HepG2 (cell line): ENCODE results near the gene CHKB. TPM values are rescaled to one million over a fixed set of nuclear protein-coding genes. Genes with fewer than 3 reads are reported as not detected.
A peak's percentile ranks its signal among the peaks of the same experiment; 100 is the strongest.

Experiments used
- ATAC-seq: fragments of 200-7000 bp; cut with Tn5 transposase; 3 replicates; pipeline ENCODE4 v1.9.1; 2020; ENCODE audit warnings: mild to moderate bottlenecking, moderate library complexity
- BruUV-seq: library from RNA; stranded (reverse); fragments of 400-500 nt; replicated peaks from 2 replicates; lab custom pipeline; 2021; lab: Mats Ljungman, UMichigan
- CTCF ChIA-PET: fragments of 300-600 bp; formaldehyde crosslinking; extraction: SDS; loops from one replicate; lab custom pipeline; 2021; ENCODE audit warnings: low total read pairs, inconsistent platforms, low intra/inter-chr PET ratio; lab: Yijun Ruan, JAX
- POLR2A ChIA-PET: fragments of 350-600 bp; sonication (Branson Sonifier 250); formaldehyde crosslinking; loops from one replicate; lab custom pipeline; 2020; ENCODE audit warnings: antibody characterized with exemption, inconsistent platforms; lab: Yijun Ruan, JAX
- DNase-seq: peaks from one replicate; pipeline ENCODE4 v3.0.0-alpha.2; 2015; ENCODE audit warnings: low spot score
- FAIRE-seq: peaks from 3 replicates; lab custom pipeline; 2011; peaks lifted over from hg19 to GRCh38; lab: Jason Lieb, UNC
- H2AFZ ChIP-seq: one replicate; pipeline ENCODE4 v1.6.1; 2011; ENCODE audit warnings: low read length, inconsistent platforms
- H3K27ac ChIP-seq: fragments of 300-600 bp; 3 replicates; pipeline ENCODE4 v1.8.0; 2011; ENCODE audit warnings: mixed run types, mild to moderate bottlenecking, mixed read lengths, low read length, inconsistent platforms; ENCODE audit not compliant: insufficient read depth; ENCODE audit errors: extremely low read length
- H3K27me3 ChIP-seq, 2 experiments: fragments of 200-600 bp in 1 of 2; 2 replicates in 1 of 2; 3 replicates in 1 of 2; pipeline versions ENCODE4 v1.6.0 to v1.8.0; 2011; ENCODE audit warnings: low read length in 2 of 2, mild to moderate bottlenecking in 2 of 2, moderate library complexity in 2 of 2, inconsistent platforms in 1 of 2; ENCODE audit not compliant: insufficient read depth in 2 of 2, control insufficient read depth in 1 of 2
- H3K36me3 ChIP-seq, 2 experiments: fragments of 200-600 bp in 1 of 2; replicated peaks in 1 of 2; 2 replicates in 1 of 2; 3 replicates in 1 of 2; pipeline versions ENCODE4 v1.5.1 to v1.8.0; 2011; ENCODE audit warnings: low read length in 2 of 2, inconsistent platforms in 1 of 2; ENCODE audit not compliant: insufficient read depth in 2 of 2, control insufficient read depth in 1 of 2
- H3K4me1 ChIP-seq: 2 replicates; pipeline ENCODE4 v1.5.1; 2012; ENCODE audit warnings: low read length, inconsistent platforms; ENCODE audit not compliant: insufficient read depth
- H3K4me2 ChIP-seq: 2 replicates; pipeline ENCODE4 v1.6.0; 2011; ENCODE audit warnings: low read depth, low read length, inconsistent platforms
- H3K4me3 ChIP-seq, 3 experiments: fragments of 200-600 bp in 1 of 3; sonication (generic), shearing (Covaris generic) in 1 of 3; replicated peaks in 1 of 3; 2 replicates each; pipeline ENCODE4 v1.5.1; 2011 to 2016; ENCODE audit warnings: low read length in 3 of 3, inconsistent platforms in 2 of 3, low read depth in 2 of 3, mild to moderate bottlenecking in 2 of 3, control low read depth in 1 of 3, mixed read lengths in 1 of 3; ENCODE audit not compliant: insufficient read depth in 1 of 3
- H3K79me2 ChIP-seq: one replicate; pipeline ENCODE4 v1.6.1; 2011; ENCODE audit warnings: low read length, inconsistent platforms; ENCODE audit not compliant: insufficient read depth
- H3K9ac ChIP-seq: 2 replicates; pipeline ENCODE4 v1.6.0; 2011; ENCODE audit warnings: mild to moderate bottlenecking, low read depth, low read length, inconsistent platforms; ENCODE audit not compliant: insufficient read depth
- H3K9me3 ChIP-seq: 2 replicates; pipeline ENCODE4 v1.5.1; 2012; ENCODE audit warnings: mild to moderate bottlenecking, low read length
- H4K20me1 ChIP-seq: 2 replicates; pipeline ENCODE4 v1.6.0; 2011; ENCODE audit warnings: inconsistent platforms, mild to moderate bottlenecking, low read length, moderate library complexity; ENCODE audit not compliant: insufficient read depth
- ATM ChIP-seq: fragments of 450-650 bp; IDR thresholded peaks from 2 replicates; pipeline ENCODE4 v1.7.1; 2017; ENCODE audit warnings: mild to moderate bottlenecking, borderline replicate concordance
- ATRX ChIP-seq: sonication (generic); formaldehyde crosslinking; IDR thresholded peaks from 2 replicates; pipeline ENCODE4 v1.4.0; 2020; ENCODE audit warnings: missing genetic modification reagents, borderline replicate concordance
- BATF2 ChIP-seq: sonication (generic); formaldehyde crosslinking; IDR thresholded peaks from 2 replicates; pipeline ENCODE4 v1.8.0; 2022; ENCODE audit warnings: mild to moderate bottlenecking, missing genetic modification reagents, moderate library complexity
- BORCS8-MEF2B ChIP-seq: sonication (generic); formaldehyde crosslinking; IDR thresholded peaks from 2 replicates; pipeline ENCODE4 v1.8.0; 2022; ENCODE audit warnings: mild to moderate bottlenecking, missing genetic modification reagents
- CENPBD1 ChIP-seq: sonication (generic); formaldehyde crosslinking; IDR thresholded peaks from 2 replicates; pipeline ENCODE4 v1.8.0; 2022; ENCODE audit warnings: missing genetic modification reagents, low read depth, mild to moderate bottlenecking, borderline replicate concordance
- E2F1 ChIP-seq: sonication (generic); formaldehyde crosslinking; IDR thresholded peaks from 2 replicates; pipeline ENCODE4 v1.5.0; 2020; ENCODE audit warnings: missing genetic modification reagents
- HMGA1 ChIP-seq: sonication (generic); formaldehyde crosslinking; conservative IDR thresholded peaks from 2 replicates; pipeline ENCODE4 v1.4.0; 2020; ENCODE audit warnings: missing genetic modification reagents
- KDM1A ChIP-seq: IDR thresholded peaks from 2 replicates; pipeline ENCODE4 v1.6.1; 2016; ENCODE audit warnings: missing compliant biosample characterization
- MAFG ChIP-seq: sonication (generic); formaldehyde crosslinking; IDR thresholded peaks from 2 replicates; pipeline ENCODE4 v1.5.1; 2020; ENCODE audit warnings: mild to moderate bottlenecking, missing genetic modification reagents
- MBD4 ChIP-seq: IDR thresholded peaks from 2 replicates; pipeline ENCODE4 v1.6.1; 2012; ENCODE audit warnings: low read length, inconsistent platforms, borderline replicate concordance
- POLR2AphosphoS2 ChIP-seq: IDR thresholded peaks from 2 replicates; pipeline ENCODE4 v1.6.1; 2011; ENCODE audit warnings: low read depth, low read length, improper control_type of control experiment
- SP2 ChIP-seq: sonication (generic); formaldehyde crosslinking; IDR thresholded peaks from 2 replicates; pipeline ENCODE4 v1.5.1; 2020; ENCODE audit warnings: mild to moderate bottlenecking, missing genetic modification reagents
- TFDP2 ChIP-seq: sonication (generic); formaldehyde crosslinking; IDR thresholded peaks from 2 replicates; pipeline ENCODE4 v1.4.0; 2020; ENCODE audit warnings: missing genetic modification reagents
- TFE3 ChIP-seq: IDR thresholded peaks from 2 replicates; pipeline ENCODE4 v1.6.1; 2016
- TOE1 ChIP-seq: sonication (generic); formaldehyde crosslinking; IDR thresholded peaks from 2 replicates; pipeline ENCODE4 v1.4.0; 2020; ENCODE audit warnings: mild to moderate bottlenecking, missing genetic modification reagents
- ZNF138 ChIP-seq: sonication (generic); formaldehyde crosslinking; IDR thresholded peaks from 2 replicates; pipeline ENCODE4 v1.5.0; 2020; ENCODE audit warnings: mild to moderate bottlenecking, low read depth, missing genetic modification reagents
- ZNF431 ChIP-seq: sonication (generic); formaldehyde crosslinking; IDR thresholded peaks from 2 replicates; pipeline ENCODE4 v1.9.0; 2022; ENCODE audit warnings: missing genetic modification reagents, low read depth, mild to moderate bottlenecking, borderline replicate concordance
- ZNF7 ChIP-seq: IDR thresholded peaks from 2 replicates; pipeline ENCODE4 v1.6.1; 2016; ENCODE audit warnings: missing biosample characterization, missing genetic modification reagents
- ZSCAN21 ChIP-seq: sonication (generic); formaldehyde crosslinking; IDR thresholded peaks from 2 replicates; pipeline ENCODE4 v1.8.0; 2022; ENCODE audit warnings: mild to moderate bottlenecking, missing genetic modification reagents, moderate library complexity, borderline replicate concordance
- ZSCAN31 ChIP-seq: sonication (generic); formaldehyde crosslinking; IDR thresholded peaks from 2 replicates; pipeline ENCODE4 v1.5.0; 2020; ENCODE audit warnings: low read depth, mild to moderate bottlenecking, missing genetic modification reagents
- WGBS: methylation state at CpG from one replicate; pipeline ENCODE4 v1.1.6; 2017; ENCODE audit warnings: low lambda C conversion rate; 5-methylcytosine and 5-hydroxymethylcytosine counted together
- in situ Hi-C: cut with HindIII; loops from 2 replicates; pipeline ENCODE4 v1.10.0; 2017; ENCODE audit warnings: low pct_unique_long_range_greater_than_20kb; ENCODE audit not compliant: extremely low pct_ligation_motif_present
- intact Hi-C: fragments of 100-400 bp; cut with micrococcal nuclease; formaldehyde crosslinking; loops from one replicate; pipeline ENCODE4 v1.10.0; 2022; ENCODE audit not compliant: unreplicated experiment
- polyA plus RNA-seq, 8 experiments: library from polyadenylated mRNA; depleted of rRNA in 3 of 8; stranded (reverse) in 7 of 8; unstranded in 1 of 8; fragments of >200 nt; fragmentation: Illumina TruSeq in 4 of 8; extraction: Trizol in 4 of 8; gene quantifications; 2 replicates each; pipeline versions ENCODE4 v1.2.1 to v1.2.3, GENCODE V29; 2011 to 2016; ENCODE audit warnings: low read depth in 4 of 8, missing spikeins in 1 of 8, mixed read lengths in 1 of 8; ENCODE audit not compliant: insufficient read depth in 1 of 8
- total RNA-seq, 5 experiments: library from RNA; depleted of rRNA; stranded (reverse); fragments of >200 nt; fragmentation: Illumina TruSeq; extraction: Trizol; gene quantifications; 2 replicates each; pipeline ENCODE4 v1.2.3, GENCODE V29; 2016; ENCODE audit warnings: low read depth in 1 of 5

Gene CHKB
- total and polyA plus RNA-seq, 2 of the 13 experiments (the other 11 are each of a cell fraction or from before 2014, with no cell fraction given), result 24.5 to 42.7 TPM

GRCh38 chr22:50530877-50531545 is 51.6 kb downstream of the CHKB start:
- H3K27ac ChIP-seq, result peak overlapping the region; percentile 74
- H3K9me3 ChIP-seq, result no peaks in the 10 kb centered on the region
- peak overlapping the region; percentile 73 for H3K9ac ChIP-seq
- ATAC-seq (peak; percentile 32), DNase-seq (peak; percentile 47), FAIRE-seq (no peak)
- no peak overlapping the region for H2AFZ ChIP-seq
- H3K4me3 ChIP-seq, result peak overlapping the region; percentile 58 to 83 (median 74)
- no TSS peak for BruUV-seq
- peaks cover 2% of the 10 kb centered on the region for H3K79me2 ChIP-seq
- ChIA-PET CTCF (no interaction called here), POLR2A (interaction anchor here (0.9 to 5.9 kb wide), 4 partner anchors 8 to 32 kb away, joined by 3 to 34 read pairs (median 10); partner anchors contain the start of genes KLHDC7B, LMF2, NCAPH2 and SYCE3)
- in situ Hi-C loops, result loop anchor here (5.0 kb wide), 1 partner anchor 36 kb away; no protein-coding TSS in a partner anchor
- under 1% methylated on average over 26 of the region's 53 CpGs for WGBS
- no peaks in the 10 kb centered on the region for H3K36me3 ChIP-seq
- H4K20me1 ChIP-seq, result no peaks in the 10 kb centered on the region
- H3K4me1 ChIP-seq, result peaks cover 74% of the 10 kb centered on the region
- H3K27me3 ChIP-seq, result 0 out of 5 replicates have a peak, but pooled peaks cover 0 to 6% of the 10 kb centered on the region in 2 experiments
- intact Hi-C loops, result no loop called here
- H3K4me2 ChIP-seq, result peak overlapping the region; percentile 84
- TF ChIP-seq SP2 (CRISPR knock-in tag) (0 out of 2 replicates have a peak, but pooled peaks have one; percentile 11), TOE1 (CRISPR knock-in tag) (no peak), ATRX (CRISPR knock-in tag) (no peak), ZNF138 (CRISPR knock-in tag) (no peak), MBD4 (no peak), MAFG (CRISPR knock-in tag) (no peak), ZNF7 (CRISPR knock-in tag) (no peak), BORCS8-MEF2B (CRISPR knock-in tag) (no peak), POLR2AphosphoS2 (no peak), TFE3 (no peak), ATM (no peak), KDM1A (CRISPR knock-in tag) (no peak), ZSCAN21 (CRISPR knock-in tag) (no peak; the same call in 1 of the 2 replicates), ZSCAN31 (CRISPR knock-in tag) (no peak; the same call in 1 of the 2 replicates), TFDP2 (peak; percentile 2; the same call in 1 of the 2 replicates), HMGA1 (CRISPR knock-in tag) (no peak), BATF2 (CRISPR knock-in tag) (no peak), E2F1 (CRISPR knock-in tag) (no peak), CENPBD1 (CRISPR knock-in tag) (no peak), ZNF431 (no peak)
